Stomach (tissue), 9 donors: ENCODE data around the gene ESYT2. TPM values are rescaled to one million over a fixed set of nuclear protein-coding genes. Genes with fewer than 3 reads are reported as not detected.

ENCODE experiments used
- DNase-seq, 2 donors: peaks; one replicate each; pipeline versions ENCODE4 v3.0.0 to v3.0.0-alpha.2; 2013 to 2019
- H3K27ac ChIP-seq, 5 donors: fragments of 200-600 bp in 4 of 5; sonication (generic) in 4 of 5; one replicate each; pipeline ENCODE4 v1.5.1; 2013 to 2019; ENCODE audit warnings: mild to moderate bottlenecking in 1 of 5, moderate library complexity in 1 of 5
- H3K27me3 ChIP-seq, 3 donors: fragments of 200-600 bp; sonication (generic); one replicate each; pipeline ENCODE4 v1.5.1; 2017 to 2019; ENCODE audit warnings: mixed run types in 1 of 3
- H3K36me3 ChIP-seq, 4 donors: fragments of 200-600 bp; sonication (generic); 1 replicate in 3 of 4; 2 replicates in 1 of 4; pipeline ENCODE4 v1.5.1; 2016 to 2019
- H3K4me1 ChIP-seq, 4 donors: fragments of 200-600 bp; sonication (generic); one replicate each; pipeline ENCODE4 v1.5.1; 2016 to 2019
- H3K4me3 ChIP-seq, 4 donors: fragments of 200-600 bp; sonication (generic) in 3 of 4; one replicate each; pipeline ENCODE4 v1.5.1; 2016 to 2019; ENCODE audit warnings: mild to moderate bottlenecking in 1 of 4
- H3K9me3 ChIP-seq, 4 donors: fragments of 200-600 bp; sonication (generic); one replicate each; pipeline ENCODE4 v1.5.1; 2016 to 2019
- EP300 ChIP-seq: sonication (generic); formaldehyde crosslinking; IDR thresholded peaks from one replicate; pipeline ENCODE4 v1.6.1; 2017; ENCODE audit warnings: antibody characterized with exemption
- POLR2A ChIP-seq, 4 donors: fragments of 450-650 bp; IDR thresholded peaks; one replicate each; pipeline ENCODE4 v1.6.1; 2016; ENCODE audit warnings: antibody characterized with exemption in 4 of 4, control low read depth in 2 of 4, mild to moderate bottlenecking in 1 of 4, moderate library complexity in 1 of 4
- POLR2AphosphoS5 ChIP-seq, 3 donors: sonication (generic); formaldehyde crosslinking; IDR thresholded peaks; one replicate each; pipeline ENCODE4 v1.6.1; 2016; ENCODE audit warnings: antibody characterized with exemption in 3 of 3
- WGBS, 5 donors: extraction: QIAGEN DNeasy Blood & Tissue Kit in 3 of 5; methylation state at CpG; one replicate each; pipeline versions ENCODE4 v1.1.5 to v1.1.7; 2013 to 2018; 5-methylcytosine and 5-hydroxymethylcytosine counted together
- intact Hi-C: fragments of 100-400 bp; cut with DNase I; formaldehyde crosslinking; loops from one replicate; pipeline ENCODE4 v1.15.1; 2023; ENCODE audit warnings: low total_unique reads
- polyA plus RNA-seq, 3 donors: library from polyadenylated mRNA; stranded (reverse); fragments of 200-250 nt; gene quantifications; one replicate each; pipeline ENCODE4 v1.2.3, GENCODE V29; 2013
- total RNA-seq, 5 donors: library from RNA; depleted of rRNA; stranded (reverse); fragments of >200 nt; gene quantifications; one replicate each; pipeline versions ENCODE4 v1.1.0 to v1.2.3, GENCODE V29; 2014 to 2016
- TF ChIP-seq, protein P1 (sequence below), 7 experiments: fragments of 450-650 bp in 4 of 7; fragments of 200-600 bp in 3 of 7; sonication (generic) in 3 of 7; IDR thresholded peaks; one replicate each; pipeline ENCODE4 v1.5.1; 2016 to 2019; ENCODE audit warnings: antibody characterized with exemption in 7 of 7, control low read depth in 2 of 7, mild to moderate bottlenecking in 1 of 7
- donor health status: healthy with polysubstance abuse.
- donor health status: Bipolar disorder and iron deficiency.
- donor health status: healthy.

Gene ESYT2
- total and polyA plus RNA-seq, 8 donors, result 7.6 to 137 (median 36.9) TPM

DNA sequence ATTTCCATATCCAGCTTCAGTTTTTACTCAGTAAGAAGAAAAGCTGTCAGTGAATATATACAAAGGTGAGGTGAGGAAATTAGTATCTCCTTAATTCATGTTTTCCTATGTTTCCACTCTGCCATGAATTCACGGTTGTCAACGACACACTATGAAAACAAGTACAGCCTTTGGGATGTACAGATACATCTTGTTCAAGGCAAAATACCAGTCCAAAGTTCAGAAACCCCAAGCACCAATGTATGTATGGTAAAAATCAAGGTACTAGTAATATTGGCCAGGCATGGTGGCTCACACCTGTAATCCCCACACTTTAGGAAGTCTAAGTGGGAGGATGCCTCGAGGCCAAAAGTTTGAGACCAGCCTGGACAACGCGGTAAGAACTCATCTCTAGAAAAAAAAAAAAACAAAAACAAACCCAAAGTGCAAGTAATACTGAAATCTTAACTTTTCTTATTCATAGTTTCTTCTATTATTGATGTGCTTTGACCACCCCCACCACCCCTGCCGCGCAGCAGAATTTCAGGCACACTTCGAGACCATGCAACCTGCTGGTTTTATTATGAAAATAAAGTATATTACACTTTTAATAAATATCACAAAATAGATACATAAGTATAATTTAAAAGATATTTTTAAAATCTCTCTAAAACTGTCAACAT is 3.5 kb downstream of the ESYT2 start:
- TF ChIP-seq EP300, result no peak
- no peak for DNase-seq
- Histone ChIP-seq H3K27ac (no peak overlapping the region), H3K27me3 (no peaks in the 10 kb centered on the region), H3K4me1 (peaks cover 17 to 65% (median 48%) of the 10 kb centered on the region in 4 donors), H3K36me3 (no peaks in the 10 kb centered on the region), H3K4me3 (no peak overlapping the region), H3K9me3 (no peaks in the 10 kb centered on the region)
- 87 to 91% (median 90%) methylated on average over 8 of the region's 8 CpGs for WGBS, 5 donors
- intact Hi-C loops, result no loop called here

DNA sequence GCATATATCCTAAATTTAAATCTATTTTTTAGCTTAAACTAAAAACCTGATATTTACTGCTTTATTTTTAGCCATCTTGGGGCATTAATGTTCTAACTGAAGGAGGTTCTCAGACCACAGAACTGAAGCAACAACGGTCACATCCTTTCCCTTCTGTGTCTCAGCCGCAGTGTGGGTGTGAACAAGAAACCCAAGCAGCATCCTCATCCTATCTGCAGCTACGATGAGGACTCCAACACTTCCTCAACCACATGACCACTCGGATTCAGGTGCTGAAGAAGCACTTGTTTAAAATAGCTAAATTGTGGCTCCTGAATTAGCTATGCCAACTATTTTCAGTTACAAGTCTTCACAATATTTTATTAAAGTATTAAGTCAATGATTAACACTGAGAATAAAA is 5.3 kb downstream of the ESYT2 start:
- Histone ChIP-seq H3K4me3 (no peak overlapping the region), H3K36me3 (no peaks in the 10 kb centered on the region), H3K9me3 (no peaks in the 10 kb centered on the region), H3K4me1 (peaks cover 25 to 74% (median 50%) of the 10 kb centered on the region in 4 donors), H3K27me3 (no peaks in the 10 kb centered on the region), H3K27ac (peak overlapping the region in 1 of 5 donors; percentile 39)
- WGBS, 5 donors, result 34 to 49% (median 38%) methylated on average over 4 of the region's 4 CpGs
- DNase-seq, result peak in 1 of 2 donors; percentile 70
- TF ChIP-seq EP300 (no peak), POLR2AphosphoS5 (IDR thresholded peaks at IDR 0.05) (peak in 2 of 3 donors; percentile 11 to 21), POLR2A (IDR thresholded peaks at IDR 0.05) (no peak)
- TF ChIP-seq, protein P1, sequence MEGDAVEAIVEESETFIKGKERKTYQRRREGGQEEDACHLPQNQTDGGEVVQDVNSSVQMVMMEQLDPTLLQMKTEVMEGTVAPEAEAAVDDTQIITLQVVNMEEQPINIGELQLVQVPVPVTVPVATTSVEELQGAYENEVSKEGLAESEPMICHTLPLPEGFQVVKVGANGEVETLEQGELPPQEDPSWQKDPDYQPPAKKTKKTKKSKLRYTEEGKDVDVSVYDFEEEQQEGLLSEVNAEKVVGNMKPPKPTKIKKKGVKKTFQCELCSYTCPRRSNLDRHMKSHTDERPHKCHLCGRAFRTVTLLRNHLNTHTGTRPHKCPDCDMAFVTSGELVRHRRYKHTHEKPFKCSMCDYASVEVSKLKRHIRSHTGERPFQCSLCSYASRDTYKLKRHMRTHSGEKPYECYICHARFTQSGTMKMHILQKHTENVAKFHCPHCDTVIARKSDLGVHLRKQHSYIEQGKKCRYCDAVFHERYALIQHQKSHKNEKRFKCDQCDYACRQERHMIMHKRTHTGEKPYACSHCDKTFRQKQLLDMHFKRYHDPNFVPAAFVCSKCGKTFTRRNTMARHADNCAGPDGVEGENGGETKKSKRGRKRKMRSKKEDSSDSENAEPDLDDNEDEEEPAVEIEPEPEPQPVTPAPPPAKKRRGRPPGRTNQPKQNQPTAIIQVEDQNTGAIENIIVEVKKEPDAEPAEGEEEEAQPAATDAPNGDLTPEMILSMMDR (IDR thresholded peaks at IDR 0.05), result no peak
- intact Hi-C loops, result no loop called here

DNA sequence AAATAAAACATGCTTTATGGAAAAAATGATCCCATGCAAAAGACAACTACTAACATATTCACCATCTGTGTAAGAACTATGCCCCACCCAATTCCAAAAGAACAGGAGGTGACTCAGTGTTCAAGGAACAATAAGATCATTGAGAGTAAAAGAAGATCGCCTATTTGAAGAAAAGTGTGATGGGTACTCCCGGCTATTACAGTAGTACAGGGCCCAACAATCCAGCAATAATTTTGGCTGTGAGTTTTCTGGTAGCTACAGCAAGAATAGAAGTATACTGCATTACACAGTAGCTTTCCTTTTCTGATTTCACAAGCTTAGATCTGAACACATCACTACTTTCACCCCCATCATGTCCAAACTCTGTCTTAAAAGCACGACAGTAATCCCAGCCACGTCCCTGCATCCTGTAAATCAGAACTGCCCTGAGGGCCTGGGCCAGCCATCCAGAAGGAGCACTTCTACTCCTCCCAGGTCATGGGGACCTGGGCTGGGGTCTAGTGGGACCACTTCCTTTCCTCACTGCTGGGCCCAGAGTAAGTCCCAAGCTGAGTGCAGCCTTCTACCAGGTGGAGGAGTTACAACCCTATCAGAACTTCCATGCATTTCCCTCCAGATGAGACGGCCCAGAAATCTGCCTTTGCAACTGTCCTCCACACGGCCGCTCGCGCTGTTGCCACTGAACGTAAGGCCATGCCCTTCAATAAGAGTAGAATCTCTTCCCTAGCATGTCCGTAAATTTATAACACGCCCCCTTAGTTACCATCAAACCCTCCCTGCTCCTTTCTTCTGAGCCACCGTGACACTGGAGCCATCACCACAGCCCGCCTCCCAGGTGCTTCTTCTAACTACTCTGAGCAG is 7.9 kb downstream of the ESYT2 start:
- Histone ChIP-seq H3K27me3 (no peaks in the 10 kb centered on the region), H3K27ac (peak overlapping the region; percentile 26 to 93 (median 76)), H3K4me3 (no peak overlapping the region), H3K36me3 (no peaks in the 10 kb centered on the region), H3K4me1 (peaks cover 34 to 86% (median 67%) of the 10 kb centered on the region in 4 donors), H3K9me3 (no peaks in the 10 kb centered on the region)
- DNase-seq, result peak in 1 of 2 donors; percentile 43
- TF ChIP-seq, protein P1 (IDR thresholded peaks at IDR 0.05), result no peak
- TF ChIP-seq EP300, result no peak
- TF ChIP-seq POLR2AphosphoS5 (IDR thresholded peaks at IDR 0.05), result no peak
- TF ChIP-seq POLR2A (IDR thresholded peaks at IDR 0.05), result no peak
- WGBS, 5 donors, result 71 to 76% (median 73%) methylated on average over 14 of the region's 14 CpGs
- intact Hi-C loops, result no loop called here

DNA sequence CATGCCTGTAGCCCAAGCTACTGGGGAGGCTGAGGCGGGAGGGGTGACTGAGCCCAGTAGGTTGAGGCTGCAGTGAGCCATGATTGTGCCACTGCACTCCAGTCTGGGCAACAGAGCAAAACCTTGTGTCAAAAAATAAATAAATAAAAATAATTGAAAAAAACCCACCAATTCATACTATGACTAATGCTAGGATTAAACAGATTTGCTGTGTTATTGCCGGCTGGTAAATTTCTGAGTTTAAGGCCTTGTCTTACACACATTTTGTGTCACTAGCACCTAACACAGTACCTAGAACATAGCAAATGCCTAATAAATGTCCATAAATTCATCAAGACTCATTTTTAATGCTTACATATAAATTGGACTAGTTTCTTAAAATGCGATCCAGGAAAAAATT is 8.7 kb downstream of the ESYT2 start:
- Histone ChIP-seq H3K27ac (peak overlapping the region in 4 of 5 donors; percentile 58 to 93 (median 76)), H3K9me3 (no peaks in the 10 kb centered on the region), H3K4me1 (peaks cover 41 to 86% (median 72%) of the 10 kb centered on the region in 4 donors), H3K27me3 (no peaks in the 10 kb centered on the region), H3K36me3 (no peaks in the 10 kb centered on the region), H3K4me3 (no peak overlapping the region)
- intact Hi-C loops, result no loop called here
- DNase-seq, result no peak
- TF ChIP-seq, protein P1 (IDR thresholded peaks at IDR 0.05), result no peak
- TF ChIP-seq POLR2AphosphoS5 (IDR thresholded peaks at IDR 0.05) (no peak), POLR2A (IDR thresholded peaks at IDR 0.05) (no peak), EP300 (no peak)
- WGBS, 5 donors, result 82 to 91% (median 86%) methylated on average over 3 of the region's 3 CpGs
